Measurements from ENCODE around the gene POLRMT. TPM values are rescaled to one million over a fixed set of nuclear protein-coding genes. Genes with fewer than 3 reads are reported as not detected.
"Not testable (repeated sequence)": the region's sequence is repeated elsewhere in the genome, so short reads cannot be mapped to it uniquely, and the experiment has no call there.

POLRMT gene
- polyA plus RNA-seq, 6 donors from 2014 or later, result 12.1 to 56.8 (median 34.4) TPM

- Mint-ChIP-seq H3K9me3 (no peaks in the 10 kb centered on the region), H3K36me3 (no peaks in the 10 kb centered on the region), H3K27me3 (no peaks in the 10 kb centered on the region), H3K27ac (peak within 1 kb of the TSS in 4 of 6 donors; percentile 24 to 98 (median 80)), H3K4me3 (peak within 1 kb of the TSS; percentile 74 to 90 (median 86)), H3K4me1 (peaks cover 10 to 12% (median 12%) of the 10 kb centered on the region in 3 donors)
- DNase-seq (peak; percentile 81), ATAC-seq (ENCODE audit: low read depth in 2 of 2) (peak; percentile 89)
These were observed 6.2 kb upstream of the POLRMT start, which contains the start of gene FGF22 for GRCh38 chr19:639253-640160. Gene FGF22, plus strand, starts transcription at chr19:639879. Its CDS starts 47 bp downstream, at chr19:639926.

- H3K4me3 Mint-ChIP-seq, result peak overlapping the region in 7 of 8 donors; percentile 74 to 90 (median 85)
- DNase-seq, result no peak
- no peak for ATAC-seq (ENCODE audit: low read depth in 2 of 2)
- H3K9me3 Mint-ChIP-seq, result no peaks in the 10 kb centered on the region
- H3K36me3 Mint-ChIP-seq, result no peaks in the 10 kb centered on the region
- H3K4me1 Mint-ChIP-seq, result peaks cover 10 to 16% (median 16%) of the 10 kb centered on the region in 3 donors
- H3K27ac Mint-ChIP-seq, result peak overlapping the region in 1 of 6 donors; percentile 85
- H3K27me3 Mint-ChIP-seq, result no peaks in the 10 kb centered on the region
These were observed 5.5 kb upstream of the POLRMT start for GRCh38 chr19:638906-639252.

GRCh38 chr19:634975-635652, 1.8 kb upstream of the POLRMT start:
- ATAC-seq (ENCODE audit: low read depth in 2 of 2), result no peak
- H3K4me3 Mint-ChIP-seq, result peak overlapping the region in 2 of 8 donors; percentile 24 to 41
- H3K27ac Mint-ChIP-seq, result no peak overlapping the region
- no peaks in the 10 kb centered on the region for H3K27me3 Mint-ChIP-seq
- no peak for DNase-seq
- H3K36me3 Mint-ChIP-seq, result peaks cover 0 to 7% of the 10 kb centered on the region in 2 donors
- peaks cover 19 to 42% (median 35%) of the 10 kb centered on the region in 3 donors for H3K4me1 Mint-ChIP-seq
- peaks cover 0 to 2% (median 0%) of the 10 kb centered on the region in 7 donors for H3K9me3 Mint-ChIP-seq

GRCh38 chr19:633786-634639, 676 bp upstream of the POLRMT start:
- ATAC-seq (ENCODE audit: low read depth in 2 of 2), result no peak

GRCh38 chr19:632579-633067, 714 bp downstream of the POLRMT start:
- DNase-seq (no peak), ATAC-seq (ENCODE audit: low read depth in 2 of 2) (no peak)
- Mint-ChIP-seq H3K27me3 (no peaks in the 10 kb centered on the region), H3K4me3 (peak overlapping the region; percentile 83 to 98 (median 96)), H3K36me3 (peaks cover 0 to 9% of the 10 kb centered on the region in 2 donors), H3K4me1 (peaks cover 11 to 40% (median 39%) of the 10 kb centered on the region in 3 donors), H3K27ac (peak overlapping the region in 5 of 6 donors; percentile 88 to 98 (median 96)), H3K9me3 (peaks cover 0 to 2% (median 0%) of the 10 kb centered on the region in 7 donors)

More at GRCh38 chr19:633786-634639, 676 bp upstream of the POLRMT start:
- no peaks in the 10 kb centered on the region for H3K27me3 Mint-ChIP-seq
- peak overlapping the region; percentile 83 to 98 (median 96) for H3K4me3 Mint-ChIP-seq
- H3K4me1 Mint-ChIP-seq, result peaks cover 11 to 41% (median 30%) of the 10 kb centered on the region in 3 donors
- DNase-seq, result no peak
- H3K27ac Mint-ChIP-seq, result peak overlapping the region; percentile 90 to 99 (median 98)
- peaks cover 0 to 9% of the 10 kb centered on the region in 2 donors for H3K36me3 Mint-ChIP-seq
- H3K9me3 Mint-ChIP-seq, result peaks cover 0 to 2% (median 0%) of the 10 kb centered on the region in 7 donors

- Mint-ChIP-seq H3K4me1 (peaks cover 11 to 41% (median 39%) of the 10 kb centered on the region in 3 donors), H3K27ac (peak overlapping the region in 1 of 6 donors; percentile 85)
These were observed 3.2 kb downstream of the POLRMT start for GRCh38 chr19:629961-630714.

GRCh38 chr19:629515-629914, 3.8 kb downstream of the POLRMT start:
- H3K27ac Mint-ChIP-seq; H3K4me3 Mint-ChIP-seq; DNase-seq; ATAC-seq (ENCODE audit: low read depth in 2 of 2); H3K27me3 Mint-ChIP-seq; H3K36me3 Mint-ChIP-seq; H3K9me3 Mint-ChIP-seq: not testable (repeated sequence)
- H3K4me1 Mint-ChIP-seq, result peaks cover 11 to 41% (median 39%) of the 10 kb centered on the region in 3 donors

More at GRCh38 chr19:629961-630714, 3.2 kb downstream of the POLRMT start:
- peaks cover 0 to 9% of the 10 kb centered on the region in 2 donors for H3K36me3 Mint-ChIP-seq
- no peak for DNase-seq
- ATAC-seq (ENCODE audit: low read depth in 2 of 2), result no peak
- H3K9me3 Mint-ChIP-seq, result peaks cover 0 to 2% (median 0%) of the 10 kb centered on the region in 7 donors
- H3K27me3 Mint-ChIP-seq, result no peaks in the 10 kb centered on the region
- peak overlapping the region in 3 of 8 donors; percentile 22 to 96 (median 47) for H3K4me3 Mint-ChIP-seq

GRCh38 chr19:628168-628567, 5.2 kb downstream of the POLRMT start:
- DNase-seq (no peak), ATAC-seq (ENCODE audit: low read depth in 2 of 2) (no peak)
- Mint-ChIP-seq H3K9me3 (no peaks in the 10 kb centered on the region), H3K27ac (no peak overlapping the region), H3K4me1 (peaks cover 6 to 30% (median 29%) of the 10 kb centered on the region in 3 donors), H3K36me3 (peaks cover 0 to 9% of the 10 kb centered on the region in 2 donors), H3K4me3 (peak overlapping the region in 2 of 8 donors; percentile 49 to 68), H3K27me3 (no peaks in the 10 kb centered on the region)

- not testable (repeated sequence) for H3K27ac Mint-ChIP-seq; H3K27me3 Mint-ChIP-seq; ATAC-seq (ENCODE audit: low read depth in 2 of 2); H3K9me3 Mint-ChIP-seq; DNase-seq; H3K4me3 Mint-ChIP-seq; H3K36me3 Mint-ChIP-seq
- H3K4me1 Mint-ChIP-seq, result peaks cover 6 to 20% (median 20%) of the 10 kb centered on the region in 3 donors
These were observed 6.8 kb downstream of the POLRMT start for GRCh38 chr19:626566-626965.

- peaks cover 0 to 3% of the 10 kb centered on the region in 2 donors for H3K36me3 Mint-ChIP-seq
- H3K27ac Mint-ChIP-seq, result no peak overlapping the region
- H3K4me3 Mint-ChIP-seq, result no peak overlapping the region
- DNase-seq (no peak), ATAC-seq (ENCODE audit: low read depth in 2 of 2) (no peak)
- H3K27me3 Mint-ChIP-seq, result no peaks in the 10 kb centered on the region
- H3K4me1 Mint-ChIP-seq, result peaks cover 2 to 11% (median 10%) of the 10 kb centered on the region in 3 donors
- H3K9me3 Mint-ChIP-seq, result no peaks in the 10 kb centered on the region
These were observed 8.1 kb downstream of the POLRMT start for GRCh38 chr19:625257-625656.

- Mint-ChIP-seq H3K4me1 (peaks cover 0 to 10% (median 7%) of the 10 kb centered on the region in 3 donors), H3K27me3 (no peaks in the 10 kb centered on the region), H3K27ac (no peak overlapping the region), H3K4me3 (no peak overlapping the region), H3K36me3 (no peaks in the 10 kb centered on the region), H3K9me3 (no peaks in the 10 kb centered on the region)
- no peak for ATAC-seq (ENCODE audit: low read depth in 2 of 2)
- no peak for DNase-seq
These were observed 8.8 kb downstream of the POLRMT start for GRCh38 chr19:624433-625109.
